Measurements from ENCODE around the gene OVAAL. TPM values are rescaled to one million over a fixed set of nuclear protein-coding genes. Genes with fewer than 3 reads are reported as not detected.
"Not testable (repeated sequence)": the region's sequence is repeated elsewhere in the genome, so short reads cannot be mapped to it uniquely, and the experiment has no call there.

The OVAAL gene
- total RNA-seq, 6 experiments from 2014 or later: not detected

- no peak for TF ChIP-seq POLR2A (IDR thresholded peaks at IDR 0.05)
- TF ChIP-seq CTCF (IDR thresholded peaks at IDR 0.05): no peak
- Histone ChIP-seq H3K4me3 (no peak overlapping the region), H3K4me1 (peaks cover 0 to 4% (median 0%) of the 10 kb centered on the region in 4 donors), H3K27ac (no peak overlapping the region), H3K36me3 (no peaks in the 10 kb centered on the region), H3K27me3 (no peaks in the 10 kb centered on the region), H3K9me3 (no peaks in the 10 kb centered on the region)
- WGBS (ENCODE audit: insufficient coverage, low coverage, low lambda C conversion rate, missing lambda C conversion rate): 100% methylated on average over 1 of the region's 1 CpG
- DNase-seq: no peak
- intact Hi-C loops (cut with DNase I): no loop called here
- no peak for ATAC-seq
These were observed 12.8 kb upstream of the OVAAL start for GRCh38 chr1:180545991-180546390.

- ATAC-seq (no peak), DNase-seq (no peak)
- Histone ChIP-seq H3K27me3 (no peaks in the 10 kb centered on the region), H3K36me3 (no peaks in the 10 kb centered on the region), H3K9me3 (no peaks in the 10 kb centered on the region), H3K27ac (no peak overlapping the region), H3K4me1 (peaks cover 0 to 4% (median 0%) of the 10 kb centered on the region in 4 donors), H3K4me3 (no peak overlapping the region)
- intact Hi-C loops (cut with DNase I): no loop called here
- TF ChIP-seq CTCF (IDR thresholded peaks at IDR 0.05) (no peak), POLR2A (IDR thresholded peaks at IDR 0.05) (no peak)
- WGBS (ENCODE audit: insufficient coverage, low coverage, low lambda C conversion rate, missing lambda C conversion rate): 76% methylated on average over 7 of the region's 7 CpGs
These were observed 10.0 kb upstream of the OVAAL start for GRCh38 chr1:180548686-180549317.

DNA sequence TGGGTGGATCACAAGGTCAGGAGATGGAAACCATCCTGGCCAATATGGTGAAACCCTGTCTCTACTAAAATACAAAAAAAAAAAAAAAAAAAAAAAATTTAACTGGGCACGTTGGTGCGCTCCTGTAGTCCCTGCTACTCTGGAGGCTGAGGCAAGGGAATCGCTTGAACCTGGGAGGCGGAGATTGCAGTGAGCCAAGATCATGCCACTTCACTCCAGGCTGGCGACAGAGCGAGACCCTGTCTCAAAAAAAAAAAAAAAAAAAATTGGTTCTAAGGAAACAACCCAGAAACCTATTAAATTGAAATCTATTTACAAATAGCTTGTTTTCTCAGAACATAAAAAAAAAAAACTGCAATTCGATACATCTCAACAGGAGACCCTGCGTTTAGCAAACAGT, 9.0 kb upstream of the OVAAL start:
- H3K36me3 ChIP-seq; H3K4me3 ChIP-seq; H3K4me1 ChIP-seq; intact Hi-C loops (cut with DNase I); DNase-seq; H3K9me3 ChIP-seq; H3K27me3 ChIP-seq; ATAC-seq; H3K27ac ChIP-seq: not testable (repeated sequence)
- 68% methylated on average over 5 of the region's 8 CpGs for WGBS (ENCODE audit: insufficient coverage, low coverage, low lambda C conversion rate, missing lambda C conversion rate)

DNA sequence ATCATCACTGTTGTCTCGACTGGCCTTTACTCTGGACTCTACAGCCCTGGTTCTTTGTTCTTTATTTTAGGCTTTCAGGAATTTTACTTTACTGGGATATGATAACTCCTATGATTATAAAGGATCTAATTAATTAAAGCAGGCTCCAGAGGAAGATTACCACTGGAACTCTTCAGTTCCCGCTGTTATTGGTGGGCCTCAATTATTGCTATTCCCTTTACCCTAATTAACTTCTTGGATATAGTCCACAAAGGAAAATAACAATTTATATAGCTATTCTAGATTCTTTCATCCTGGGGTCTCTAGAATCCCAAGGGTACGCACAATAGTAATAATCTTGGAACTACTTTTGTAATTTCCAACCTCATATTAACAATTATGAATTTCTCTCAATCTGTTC, 8.5 kb upstream of the OVAAL start:
- Histone ChIP-seq H3K9me3 (no peaks in the 10 kb centered on the region), H3K4me1 (no peaks in the 10 kb centered on the region), H3K27ac (no peak overlapping the region), H3K36me3 (no peaks in the 10 kb centered on the region), H3K4me3 (no peak overlapping the region), H3K27me3 (no peaks in the 10 kb centered on the region)
- no peak for ATAC-seq
- 65% methylated on average over 3 of the region's 3 CpGs for WGBS (ENCODE audit: insufficient coverage, low coverage, low lambda C conversion rate, missing lambda C conversion rate)
- DNase-seq: no peak
- intact Hi-C loops (cut with DNase I): no loop called here
- TF ChIP-seq POLR2A (IDR thresholded peaks at IDR 0.05) (no peak), CTCF (IDR thresholded peaks at IDR 0.05) (no peak)

DNA sequence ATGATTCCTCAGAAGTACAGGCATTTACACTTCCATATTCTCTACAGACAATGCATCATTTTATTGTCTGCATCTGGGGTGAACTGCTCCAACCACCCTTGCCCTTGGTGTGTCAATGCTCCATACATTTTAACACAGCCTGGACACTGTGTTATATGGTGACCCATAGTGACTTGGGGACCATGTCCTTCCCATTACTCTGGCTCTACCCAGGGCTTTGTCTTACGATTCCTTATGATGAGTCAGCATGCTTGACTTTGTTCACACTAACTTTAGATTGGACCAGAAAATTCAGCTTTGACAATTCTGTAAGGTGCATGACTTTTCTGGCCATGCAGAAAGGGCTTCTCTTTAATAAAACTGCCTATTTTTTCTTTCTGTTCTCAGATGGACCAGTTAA, 6.8 kb upstream of the OVAAL start:
- intact Hi-C loops (cut with DNase I): no loop called here
- Histone ChIP-seq H3K36me3 (no peaks in the 10 kb centered on the region), H3K9me3 (no peaks in the 10 kb centered on the region), H3K4me3 (no peak overlapping the region), H3K4me1 (no peaks in the 10 kb centered on the region), H3K27me3 (no peaks in the 10 kb centered on the region), H3K27ac (no peak overlapping the region)
- no peak for DNase-seq
- TF ChIP-seq CTCF (IDR thresholded peaks at IDR 0.05) (no peak), POLR2A (IDR thresholded peaks at IDR 0.05) (no peak)
- ATAC-seq: no peak
- 50% methylated on average over 1 of the region's 1 CpG for WGBS (ENCODE audit: insufficient coverage, low coverage, low lambda C conversion rate, missing lambda C conversion rate)

DNA sequence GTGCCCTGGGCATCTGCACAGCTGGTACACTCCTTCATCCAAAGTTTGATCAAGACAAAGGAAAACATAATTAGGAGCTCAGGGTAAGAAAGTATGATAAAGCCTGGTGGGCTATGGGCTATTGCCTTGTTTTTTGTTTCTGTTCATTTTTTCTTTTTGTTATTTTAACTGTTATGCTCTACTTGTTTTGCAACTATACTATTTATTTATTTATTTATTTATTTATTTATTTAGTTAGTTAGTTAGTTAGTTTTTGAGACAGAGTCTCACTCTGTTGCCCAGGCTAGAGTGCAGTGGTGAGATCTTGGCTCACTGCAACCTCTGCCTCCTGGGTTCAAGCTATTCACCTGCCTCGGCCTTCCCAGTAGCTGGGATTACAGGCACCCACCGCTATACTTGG, 5.7 kb upstream of the OVAAL start:
- H3K27me3 ChIP-seq; DNase-seq; H3K27ac ChIP-seq; H3K4me1 ChIP-seq; H3K4me3 ChIP-seq; ATAC-seq; H3K9me3 ChIP-seq; H3K36me3 ChIP-seq; intact Hi-C loops (cut with DNase I): not testable (repeated sequence)
- WGBS (ENCODE audit: insufficient coverage, low coverage, low lambda C conversion rate, missing lambda C conversion rate): 94% methylated on average over 2 of the region's 2 CpGs

Measured in right lobe of liver (tissue), 6 donors.